Osteocyte (in vitro differentiated cells): ENCODE measurements around the gene GRM5. TPM values are rescaled to one million over a fixed set of nuclear protein-coding genes. Genes with fewer than 3 reads are reported as not detected.

ENCODE experiments used
- DNase-seq: peaks from one replicate; pipeline ENCODE4 v3.0.0; 2021; ENCODE audit warnings: mixed read lengths; ENCODE audit not compliant: unreplicated experiment; ENCODE audit errors: extremely low spot score
- H3K27ac Mint-ChIP-seq: one replicate; pipeline ENCODE4 v1.8.0; 2021; ENCODE audit warnings: mild to moderate bottlenecking, mixed read lengths; ENCODE audit not compliant: unreplicated experiment
- H3K27me3 Mint-ChIP-seq: one replicate; pipeline ENCODE4 v1.8.0; 2021; ENCODE audit warnings: mixed read lengths; ENCODE audit not compliant: unreplicated experiment
- H3K36me3 Mint-ChIP-seq: one replicate; pipeline ENCODE4 v1.8.0; 2021; ENCODE audit warnings: mixed read lengths; ENCODE audit not compliant: unreplicated experiment
- H3K4me1 Mint-ChIP-seq: one replicate; pipeline ENCODE4 v1.8.0; 2021; ENCODE audit warnings: mixed read lengths; ENCODE audit not compliant: unreplicated experiment
- H3K4me3 Mint-ChIP-seq: one replicate; pipeline ENCODE4 v1.8.0; 2021; ENCODE audit warnings: mild to moderate bottlenecking, moderate library complexity, mixed read lengths; ENCODE audit not compliant: unreplicated experiment
- H3K9me3 Mint-ChIP-seq: one replicate; pipeline ENCODE4 v1.8.0; 2021; ENCODE audit warnings: mixed read lengths; ENCODE audit not compliant: unreplicated experiment
- CTCF ChIP-seq: fragments of 200-600 bp; sonication (generic); IDR thresholded peaks from 2 replicates; pipeline ENCODE4 v1.5.0; 2021; ENCODE audit warnings: antibody characterized with exemption, mild to moderate bottlenecking, moderate library complexity
- total RNA-seq: library from RNA; stranded (reverse); gene quantifications from 2 replicates; pipeline ENCODE4 v1.2.1, GENCODE V29; 2021

GRM5 gene
- total RNA-seq, 1 donor from 2014 or later, result 0.21 TPM

- Mint-ChIP-seq H3K4me1 (peaks cover 29% of the 10 kb centered on the region), H3K9me3 (peaks cover 4% of the 10 kb centered on the region), H3K36me3 (peaks cover 3% of the 10 kb centered on the region), H3K27me3 (peaks cover 12% of the 10 kb centered on the region), H3K27ac (no peak overlapping the region), H3K4me3 (no peak overlapping the region)
- no peak for DNase-seq
- no peak for TF ChIP-seq CTCF
Observed at GRCh38 chr11:88534185-88534584, 531.6 kb downstream of the GRM5 start.

- Mint-ChIP-seq H3K36me3 (peaks cover 3% of the 10 kb centered on the region), H3K27me3 (peaks cover 15% of the 10 kb centered on the region), H3K4me1 (peaks cover 24% of the 10 kb centered on the region), H3K4me3 (no peak overlapping the region), H3K27ac (no peak overlapping the region), H3K9me3 (peaks cover 4% of the 10 kb centered on the region)
- no peak for DNase-seq
- TF ChIP-seq CTCF, result no peak
Observed at GRCh38 chr11:88533001-88533400, 532.8 kb downstream of the GRM5 start.

GRCh38 chr11:88531831-88532230 lies 534.0 kb downstream of the GRM5 start:
- Mint-ChIP-seq H3K9me3 (peaks cover 4% of the 10 kb centered on the region), H3K4me1 (peaks cover 16% of the 10 kb centered on the region), H3K4me3 (no peak overlapping the region), H3K27ac (no peak overlapping the region), H3K27me3 (peaks cover 24% of the 10 kb centered on the region), H3K36me3 (peaks cover 3% of the 10 kb centered on the region)
- TF ChIP-seq CTCF, result no peak
- DNase-seq, result no peak

GRCh38 chr11:88529426-88529825 lies 536.4 kb downstream of the GRM5 start:
- DNase-seq, result no peak
- no peak overlapping the region for H3K27ac Mint-ChIP-seq
- no peaks in the 10 kb centered on the region for H3K9me3 Mint-ChIP-seq
- H3K4me1 Mint-ChIP-seq, result no peaks in the 10 kb centered on the region
- H3K27me3 Mint-ChIP-seq, result peaks cover 26% of the 10 kb centered on the region
- no peak overlapping the region for H3K4me3 Mint-ChIP-seq
- no peaks in the 10 kb centered on the region for H3K36me3 Mint-ChIP-seq
- no peak for TF ChIP-seq CTCF

GRCh38 chr11:88523386-88524071 lies 542.3 kb downstream of the GRM5 start:
- H3K4me1 Mint-ChIP-seq, result peaks cover 8% of the 10 kb centered on the region
- H3K36me3 Mint-ChIP-seq, result no peaks in the 10 kb centered on the region
- no peak overlapping the region for H3K4me3 Mint-ChIP-seq
- H3K9me3 Mint-ChIP-seq, result no peaks in the 10 kb centered on the region
- TF ChIP-seq CTCF, result no peak
- H3K27me3 Mint-ChIP-seq, result peaks cover 21% of the 10 kb centered on the region
- no peak for DNase-seq
- H3K27ac Mint-ChIP-seq, result no peak overlapping the region
